Sigmoid colon (tissue), 4 donors: ENCODE results near the gene RPUSD4.

Experiments
- CTCF ChIP-seq, 4 experiments: fragments of 450-650 bp in 3 of 4; fragments of 200-600 bp in 1 of 4; IDR thresholded peaks; one replicate each; pipeline ENCODE4 v1.5.1; 2016 to 2019; ENCODE audit warnings: antibody characterized with exemption in 4 of 4, mild to moderate bottlenecking in 3 of 4, moderate library complexity in 2 of 4
- EP300 ChIP-seq, 4 donors: sonication (generic); formaldehyde crosslinking; IDR thresholded peaks; one replicate each; pipeline ENCODE4 v1.6.1; 2017; ENCODE audit warnings: antibody characterized with exemption in 4 of 4
- POLR2A ChIP-seq, 2 donors: fragments of 450-650 bp; IDR thresholded peaks; one replicate each; pipeline ENCODE4 v1.6.1; 2016; ENCODE audit warnings: antibody characterized with exemption in 2 of 2, mild to moderate bottlenecking in 2 of 2, moderate library complexity in 2 of 2
- POLR2AphosphoS5 ChIP-seq, 4 donors: sonication (generic); formaldehyde crosslinking; IDR thresholded peaks; one replicate each; pipeline ENCODE4 v1.6.1; 2017; ENCODE audit warnings: antibody characterized with exemption in 4 of 4

- TF ChIP-seq CTCF (IDR thresholded peaks at IDR 0.05) (no peak), POLR2A (IDR thresholded peaks at IDR 0.05) (no peak), EP300 (IDR thresholded peaks at IDR 0.05) (no peak), POLR2AphosphoS5 (IDR thresholded peaks at IDR 0.05) (no peak)
Observed at GRCh38 chr11:126172596-126173038, 38.8 kb downstream of the RPUSD4 start.
